Measurements from ENCODE around the gene CD226. TPM values are rescaled to one million over a fixed set of nuclear protein-coding genes. Genes with fewer than 3 reads are reported as not detected.

The CD226 gene
- total and polyA plus RNA-seq, 10 of the 15 experiments (the other 5 are each of a cell fraction or from before 2014, with no cell fraction given) = 12.9 to 68.8 (median 47.3) TPM

DNA sequence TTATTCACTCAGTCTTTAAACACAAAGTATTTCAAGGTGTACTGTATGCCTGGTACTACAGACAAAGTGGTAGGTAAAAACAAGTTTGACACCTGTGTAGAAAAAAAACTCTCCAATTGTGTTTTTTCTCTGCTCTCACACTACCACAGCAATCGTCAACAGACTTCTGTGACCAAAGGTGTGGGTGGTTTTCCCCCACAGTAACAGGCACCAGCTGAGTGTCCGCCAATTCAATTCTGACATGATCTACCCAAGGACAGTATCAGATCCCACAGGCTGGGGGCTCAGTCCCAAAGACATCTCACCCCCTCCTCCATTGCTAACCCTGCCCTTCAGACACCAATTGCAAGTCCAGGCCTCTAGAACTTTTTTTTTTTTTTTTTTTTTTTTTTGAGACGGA is 71.2 kb downstream of the CD226 start:
- ATAC-seq = no peak
- ChIA-PET POLR2A (no interaction called here), SMC1A (ENCODE audit: uncharacterized antibody, unreplicated experiment) (no interaction called here), RAD21 (ENCODE audit: unreplicated experiment) (no interaction called here), CTCF (no interaction called here)
- Histone ChIP-seq H3K4me2 (ENCODE audit: control insufficient read depth, insufficient read depth) (no peak overlapping the region), H3K36me3 (ENCODE audit: control insufficient read depth in 2 of 2, insufficient read depth in 2 of 2, low read length in 1 of 2) (peaks cover 1 to 3% of the 10 kb centered on the region in 2 experiments; a peak in 3 of 4 replicates), H3K79me2 (ENCODE audit: control insufficient read depth, insufficient read depth, low read length) (no peaks in the 10 kb centered on the region; the same call in 1 of the 2 replicates), H3K4me3 (no peak overlapping the region), H3K9ac (ENCODE audit: control insufficient read depth, insufficient read depth, low read length) (no peak overlapping the region), H2AFZ (ENCODE audit: control insufficient read depth, low read depth, low read length) (no peak overlapping the region), H3K27ac (ENCODE audit: control insufficient read depth, insufficient read depth) (no peak overlapping the region), H4K20me1 (ENCODE audit: control insufficient read depth, insufficient read depth) (no peaks in the 10 kb centered on the region), H3K4me1 (ENCODE audit: control insufficient read depth, insufficient read depth, low read length) (no peaks in the 10 kb centered on the region), H3K9me3 (replicated peaks; ENCODE audit: control insufficient read depth, insufficient read depth, low read length) (no peaks in the 10 kb centered on the region), H3K27me3 (replicated peaks in 1 of 2; ENCODE audit: control insufficient read depth in 2 of 2, insufficient read depth in 2 of 2, low read length in 1 of 2) (no peaks in the 10 kb centered on the region)
- no peak for FAIRE-seq
- DNase-seq (ENCODE audit: low read depth, low spot score) = no peak
- BruUV-seq (replicated peaks) = no TSS peak
- whole genome bisulfite sequencing (ENCODE audit: insufficient coverage, insufficient replicate concordance, low lambda C conversion rate, missing lambda C conversion rate) = 83% methylated on average over 2 of the region's 3 CpGs
- TF ChIP-seq CBX5 (IDR thresholded peaks at IDR 0.05; ENCODE audit: low read depth) = no peak
- TF ChIP-seq, protein P1, sequence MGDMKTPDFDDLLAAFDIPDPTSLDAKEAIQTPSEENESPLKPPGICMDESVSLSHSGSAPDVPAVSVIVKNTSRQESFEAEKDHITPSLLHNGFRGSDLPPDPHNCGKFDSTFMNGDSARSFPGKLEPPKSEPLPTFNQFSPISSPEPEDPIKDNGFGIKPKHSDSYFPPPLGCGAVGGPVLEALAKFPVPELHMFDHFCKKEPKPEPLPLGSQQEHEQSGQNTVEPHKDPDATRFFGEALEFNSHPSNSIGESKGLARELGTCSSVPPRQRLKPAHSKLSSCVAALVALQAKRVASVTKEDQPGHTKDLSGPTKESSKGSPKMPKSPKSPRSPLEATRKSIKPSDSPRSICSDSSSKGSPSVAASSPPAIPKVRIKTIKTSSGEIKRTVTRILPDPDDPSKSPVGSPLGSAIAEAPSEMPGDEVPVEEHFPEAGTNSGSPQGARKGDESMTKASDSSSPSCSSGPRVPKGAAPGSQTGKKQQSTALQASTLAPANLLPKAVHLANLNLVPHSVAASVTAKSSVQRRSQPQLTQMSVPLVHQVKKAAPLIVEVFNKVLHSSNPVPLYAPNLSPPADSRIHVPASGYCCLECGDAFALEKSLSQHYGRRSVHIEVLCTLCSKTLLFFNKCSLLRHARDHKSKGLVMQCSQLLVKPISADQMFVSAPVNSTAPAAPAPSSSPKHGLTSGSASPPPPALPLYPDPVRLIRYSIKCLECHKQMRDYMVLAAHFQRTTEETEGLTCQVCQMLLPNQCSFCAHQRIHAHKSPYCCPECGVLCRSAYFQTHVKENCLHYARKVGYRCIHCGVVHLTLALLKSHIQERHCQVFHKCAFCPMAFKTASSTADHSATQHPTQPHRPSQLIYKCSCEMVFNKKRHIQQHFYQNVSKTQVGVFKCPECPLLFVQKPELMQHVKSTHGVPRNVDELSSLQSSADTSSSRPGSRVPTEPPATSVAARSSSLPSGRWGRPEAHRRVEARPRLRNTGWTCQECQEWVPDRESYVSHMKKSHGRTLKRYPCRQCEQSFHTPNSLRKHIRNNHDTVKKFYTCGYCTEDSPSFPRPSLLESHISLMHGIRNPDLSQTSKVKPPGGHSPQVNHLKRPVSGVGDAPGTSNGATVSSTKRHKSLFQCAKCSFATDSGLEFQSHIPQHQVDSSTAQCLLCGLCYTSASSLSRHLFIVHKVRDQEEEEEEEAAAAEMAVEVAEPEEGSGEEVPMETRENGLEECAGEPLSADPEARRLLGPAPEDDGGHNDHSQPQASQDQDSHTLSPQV (IDR thresholded peaks at IDR 0.05) = no peak
- no peak for TF ChIP-seq RCOR1 (conservative IDR thresholded peaks at IDR 0.05; ENCODE audit: low read depth, low read length)
- TF ChIP-seq TCF7 (IDR thresholded peaks at IDR 0.05; ENCODE audit: borderline replicate concordance) = no peak
- no peak for TF ChIP-seq JUND (IDR thresholded peaks at IDR 0.05; ENCODE audit: low read depth, low read length)
- TF ChIP-seq NFYB (IDR thresholded peaks at IDR 0.05; ENCODE audit: insufficient read depth, low read depth, low read length) = no peak
- TF ChIP-seq BHLHE40 (IDR thresholded peaks at IDR 0.05; ENCODE audit: borderline replicate concordance in 1 of 2, low read depth in 2 of 2, low read length in 1 of 2) = no peak
- TF ChIP-seq, protein P2, sequence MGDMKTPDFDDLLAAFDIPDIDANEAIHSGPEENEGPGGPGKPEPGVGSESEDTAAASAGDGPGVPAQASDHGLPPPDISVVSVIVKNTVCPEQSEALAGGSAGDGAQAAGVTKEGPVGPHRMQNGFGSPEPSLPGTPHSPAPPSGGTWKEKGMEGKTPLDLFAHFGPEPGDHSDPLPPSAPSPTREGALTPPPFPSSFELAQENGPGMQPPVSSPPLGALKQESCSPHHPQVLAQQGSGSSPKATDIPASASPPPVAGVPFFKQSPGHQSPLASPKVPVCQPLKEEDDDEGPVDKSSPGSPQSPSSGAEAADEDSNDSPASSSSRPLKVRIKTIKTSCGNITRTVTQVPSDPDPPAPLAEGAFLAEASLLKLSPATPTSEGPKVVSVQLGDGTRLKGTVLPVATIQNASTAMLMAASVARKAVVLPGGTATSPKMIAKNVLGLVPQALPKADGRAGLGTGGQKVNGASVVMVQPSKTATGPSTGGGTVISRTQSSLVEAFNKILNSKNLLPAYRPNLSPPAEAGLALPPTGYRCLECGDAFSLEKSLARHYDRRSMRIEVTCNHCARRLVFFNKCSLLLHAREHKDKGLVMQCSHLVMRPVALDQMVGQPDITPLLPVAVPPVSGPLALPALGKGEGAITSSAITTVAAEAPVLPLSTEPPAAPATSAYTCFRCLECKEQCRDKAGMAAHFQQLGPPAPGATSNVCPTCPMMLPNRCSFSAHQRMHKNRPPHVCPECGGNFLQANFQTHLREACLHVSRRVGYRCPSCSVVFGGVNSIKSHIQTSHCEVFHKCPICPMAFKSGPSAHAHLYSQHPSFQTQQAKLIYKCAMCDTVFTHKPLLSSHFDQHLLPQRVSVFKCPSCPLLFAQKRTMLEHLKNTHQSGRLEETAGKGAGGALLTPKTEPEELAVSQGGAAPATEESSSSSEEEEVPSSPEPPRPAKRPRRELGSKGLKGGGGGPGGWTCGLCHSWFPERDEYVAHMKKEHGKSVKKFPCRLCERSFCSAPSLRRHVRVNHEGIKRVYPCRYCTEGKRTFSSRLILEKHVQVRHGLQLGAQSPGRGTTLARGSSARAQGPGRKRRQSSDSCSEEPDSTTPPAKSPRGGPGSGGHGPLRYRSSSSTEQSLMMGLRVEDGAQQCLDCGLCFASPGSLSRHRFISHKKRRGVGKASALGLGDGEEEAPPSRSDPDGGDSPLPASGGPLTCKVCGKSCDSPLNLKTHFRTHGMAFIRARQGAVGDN (IDR thresholded peaks at IDR 0.05) = no peak
- TF ChIP-seq SMAD5 (IDR thresholded peaks at IDR 0.05; ENCODE audit: low read depth) = no peak
- no peak for TF ChIP-seq FOXM1 (IDR thresholded peaks at IDR 0.05; ENCODE audit: low read depth, low read length)
- TF ChIP-seq SUPT20H (IDR thresholded peaks at IDR 0.05; ENCODE audit: borderline replicate concordance, control insufficient read depth, low read depth, low read length) = no peak
- TF ChIP-seq, protein P3, sequence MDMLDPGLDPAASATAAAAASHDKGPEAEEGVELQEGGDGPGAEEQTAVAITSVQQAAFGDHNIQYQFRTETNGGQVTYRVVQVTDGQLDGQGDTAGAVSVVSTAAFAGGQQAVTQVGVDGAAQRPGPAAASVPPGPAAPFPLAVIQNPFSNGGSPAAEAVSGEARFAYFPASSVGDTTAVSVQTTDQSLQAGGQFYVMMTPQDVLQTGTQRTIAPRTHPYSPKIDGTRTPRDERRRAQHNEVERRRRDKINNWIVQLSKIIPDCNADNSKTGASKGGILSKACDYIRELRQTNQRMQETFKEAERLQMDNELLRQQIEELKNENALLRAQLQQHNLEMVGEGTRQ (IDR thresholded peaks at IDR 0.05; ENCODE audit: borderline replicate concordance, low read depth, low read length) = no peak
- in situ Hi-C loops (cut with MboI) (no loop called here), intact Hi-C loops (cut with micrococcal nuclease; ENCODE audit: unreplicated experiment) (no loop called here)
